ENCODE results near the gene UBL3.

DNA sequence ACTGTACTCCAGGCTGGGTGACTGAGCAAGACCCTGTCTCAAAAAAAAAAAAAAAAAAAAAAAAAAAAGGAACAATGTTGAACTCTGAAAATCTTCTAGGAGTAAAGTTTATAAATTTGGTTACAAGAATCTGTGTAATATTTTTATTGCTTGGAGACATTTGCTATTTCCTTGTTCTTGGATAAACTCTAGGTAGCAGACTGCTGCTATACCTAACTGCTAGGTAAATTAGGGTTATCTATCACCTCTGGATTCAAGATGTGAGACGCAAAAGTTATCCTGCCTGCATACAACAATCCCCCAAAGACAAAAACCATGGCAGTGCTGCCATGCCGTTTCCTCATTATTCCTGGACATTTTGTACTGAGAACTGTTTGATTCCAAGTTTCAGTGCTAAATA, 33.7 kb downstream of the UBL3 start:
- TF ChIP-seq, protein P1, sequence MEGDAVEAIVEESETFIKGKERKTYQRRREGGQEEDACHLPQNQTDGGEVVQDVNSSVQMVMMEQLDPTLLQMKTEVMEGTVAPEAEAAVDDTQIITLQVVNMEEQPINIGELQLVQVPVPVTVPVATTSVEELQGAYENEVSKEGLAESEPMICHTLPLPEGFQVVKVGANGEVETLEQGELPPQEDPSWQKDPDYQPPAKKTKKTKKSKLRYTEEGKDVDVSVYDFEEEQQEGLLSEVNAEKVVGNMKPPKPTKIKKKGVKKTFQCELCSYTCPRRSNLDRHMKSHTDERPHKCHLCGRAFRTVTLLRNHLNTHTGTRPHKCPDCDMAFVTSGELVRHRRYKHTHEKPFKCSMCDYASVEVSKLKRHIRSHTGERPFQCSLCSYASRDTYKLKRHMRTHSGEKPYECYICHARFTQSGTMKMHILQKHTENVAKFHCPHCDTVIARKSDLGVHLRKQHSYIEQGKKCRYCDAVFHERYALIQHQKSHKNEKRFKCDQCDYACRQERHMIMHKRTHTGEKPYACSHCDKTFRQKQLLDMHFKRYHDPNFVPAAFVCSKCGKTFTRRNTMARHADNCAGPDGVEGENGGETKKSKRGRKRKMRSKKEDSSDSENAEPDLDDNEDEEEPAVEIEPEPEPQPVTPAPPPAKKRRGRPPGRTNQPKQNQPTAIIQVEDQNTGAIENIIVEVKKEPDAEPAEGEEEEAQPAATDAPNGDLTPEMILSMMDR (IDR thresholded peaks at IDR 0.05) = no peak
- no peak for TF ChIP-seq POLR2A (IDR thresholded peaks at IDR 0.05)
- no peak for TF ChIP-seq POLR2AphosphoS5 (IDR thresholded peaks at IDR 0.05)

Data from prostate gland (tissue), 2 donors.